Subcutaneous adipose tissue (tissue), 4 donors: ENCODE measurements around the gene PLIN1. TPM values are rescaled to one million over a fixed set of nuclear protein-coding genes. Genes with fewer than 3 reads are reported as not detected.

Source experiments
- total RNA-seq, 4 donors: library from RNA; depleted of rRNA; stranded (reverse); fragments of >200 nt; gene quantifications; one replicate each; pipeline ENCODE4 v1.1.0, GENCODE V29; 2016
- TF ChIP-seq, protein P1 (sequence below): fragments of 450-650 bp; IDR thresholded peaks from one replicate; pipeline ENCODE4 v1.5.1; 2016; ENCODE audit warnings: low read depth, mild to moderate bottlenecking, control low read depth, antibody characterized with exemption, moderate library complexity

PLIN1 gene
- total RNA-seq, 4 donors from 2014 or later: 722 to 3,387 (median 1,779) TPM

DNA sequence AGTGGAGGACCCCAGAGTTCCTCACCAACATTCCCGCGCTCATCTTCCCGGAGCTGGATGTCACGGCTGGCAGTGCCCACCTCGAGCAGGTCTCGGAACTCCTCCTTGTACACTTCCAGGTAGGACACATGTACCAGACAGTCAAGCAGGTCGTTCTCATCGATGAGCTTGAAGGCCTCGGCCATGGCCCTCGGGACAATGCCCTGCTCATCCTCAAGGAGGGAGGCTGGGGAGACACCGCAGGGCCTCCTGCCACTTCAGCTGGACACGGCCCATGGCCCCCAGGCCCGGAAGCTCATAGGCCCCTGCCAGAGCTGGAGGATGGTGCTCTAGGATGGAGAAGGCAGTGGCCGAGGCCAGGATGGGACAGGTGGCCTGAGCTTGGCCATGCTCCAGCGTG, 29.5 kb downstream of the PLIN1 start:
- TF ChIP-seq, protein P1, sequence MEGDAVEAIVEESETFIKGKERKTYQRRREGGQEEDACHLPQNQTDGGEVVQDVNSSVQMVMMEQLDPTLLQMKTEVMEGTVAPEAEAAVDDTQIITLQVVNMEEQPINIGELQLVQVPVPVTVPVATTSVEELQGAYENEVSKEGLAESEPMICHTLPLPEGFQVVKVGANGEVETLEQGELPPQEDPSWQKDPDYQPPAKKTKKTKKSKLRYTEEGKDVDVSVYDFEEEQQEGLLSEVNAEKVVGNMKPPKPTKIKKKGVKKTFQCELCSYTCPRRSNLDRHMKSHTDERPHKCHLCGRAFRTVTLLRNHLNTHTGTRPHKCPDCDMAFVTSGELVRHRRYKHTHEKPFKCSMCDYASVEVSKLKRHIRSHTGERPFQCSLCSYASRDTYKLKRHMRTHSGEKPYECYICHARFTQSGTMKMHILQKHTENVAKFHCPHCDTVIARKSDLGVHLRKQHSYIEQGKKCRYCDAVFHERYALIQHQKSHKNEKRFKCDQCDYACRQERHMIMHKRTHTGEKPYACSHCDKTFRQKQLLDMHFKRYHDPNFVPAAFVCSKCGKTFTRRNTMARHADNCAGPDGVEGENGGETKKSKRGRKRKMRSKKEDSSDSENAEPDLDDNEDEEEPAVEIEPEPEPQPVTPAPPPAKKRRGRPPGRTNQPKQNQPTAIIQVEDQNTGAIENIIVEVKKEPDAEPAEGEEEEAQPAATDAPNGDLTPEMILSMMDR: no peak

DNA sequence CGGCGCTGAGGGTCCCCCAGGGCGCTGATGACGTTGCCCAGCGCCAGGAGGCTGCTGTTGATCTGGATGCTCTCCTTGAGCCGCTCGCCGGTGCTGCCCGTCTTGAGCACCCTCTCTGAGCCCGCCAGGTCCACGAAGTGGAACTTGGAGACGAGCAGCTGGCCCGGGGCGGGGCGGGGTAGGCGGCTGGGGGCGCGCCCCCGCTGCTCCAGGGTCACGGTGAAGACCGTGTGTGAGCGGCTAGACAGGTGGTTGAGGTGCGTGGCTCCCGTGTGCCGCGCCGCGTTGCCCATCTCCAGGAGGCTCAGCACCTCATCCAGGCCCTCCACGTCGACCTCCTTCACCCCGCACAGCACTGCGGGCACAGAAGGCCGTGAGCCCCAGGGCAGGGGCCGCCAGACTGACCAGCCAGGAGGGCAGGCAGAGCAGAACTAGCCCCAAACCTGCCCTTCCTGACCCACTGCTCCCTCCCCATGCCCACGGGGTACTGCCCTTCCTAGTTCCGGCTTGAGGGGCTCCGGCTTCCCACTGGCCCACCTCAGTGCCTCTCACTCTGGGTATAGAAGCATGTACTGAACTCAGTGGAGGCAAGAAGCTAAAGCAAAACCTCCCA, 30.0 kb downstream of the PLIN1 start:
- TF ChIP-seq, protein P1: no peak

DNA sequence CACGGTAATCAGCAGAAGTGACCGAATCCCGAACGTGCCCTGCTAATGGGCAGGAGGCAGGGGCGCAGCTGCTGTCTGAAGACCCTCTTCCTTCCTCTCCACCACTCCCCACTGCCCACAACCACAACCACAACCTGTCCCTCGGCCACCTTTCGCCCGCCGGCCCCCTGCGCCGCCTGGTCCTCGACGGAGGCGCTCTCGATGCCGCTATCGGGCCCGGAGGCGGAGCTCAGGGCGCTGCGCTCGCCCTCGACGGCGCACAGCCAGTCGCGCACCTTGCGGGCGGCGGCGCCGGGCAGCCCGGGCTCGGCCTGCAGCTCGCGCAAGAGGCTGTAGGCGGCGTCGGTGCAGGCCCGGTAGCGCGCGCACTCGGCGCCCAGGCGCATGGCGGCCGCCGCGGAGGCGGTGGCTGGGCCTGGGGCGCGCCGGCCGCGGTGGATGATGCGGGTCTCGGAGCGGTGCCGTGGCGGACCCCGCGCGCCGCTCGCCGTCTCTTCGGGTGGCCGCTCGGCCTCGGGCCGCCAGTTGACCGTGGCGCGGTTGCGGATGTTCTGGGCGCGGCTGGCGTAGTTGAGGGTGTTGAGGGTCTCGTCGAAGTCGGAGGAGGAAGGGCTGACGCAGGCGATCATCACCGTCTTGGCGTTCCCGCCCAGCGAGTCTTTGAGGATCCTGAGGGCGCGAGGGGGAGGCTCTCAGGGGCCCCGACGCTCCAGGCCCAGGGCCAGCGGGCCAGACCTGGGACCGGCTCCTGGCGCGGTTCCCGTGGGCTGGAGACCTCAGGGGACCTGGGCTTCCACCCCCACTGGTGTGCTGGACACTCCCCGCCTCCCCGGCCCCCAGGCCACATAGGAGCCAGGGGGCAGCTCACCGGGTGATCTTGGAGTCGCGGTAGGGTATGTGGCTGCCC, 30.8 kb downstream of the PLIN1 start:
- TF ChIP-seq, protein P1: no peak

DNA sequence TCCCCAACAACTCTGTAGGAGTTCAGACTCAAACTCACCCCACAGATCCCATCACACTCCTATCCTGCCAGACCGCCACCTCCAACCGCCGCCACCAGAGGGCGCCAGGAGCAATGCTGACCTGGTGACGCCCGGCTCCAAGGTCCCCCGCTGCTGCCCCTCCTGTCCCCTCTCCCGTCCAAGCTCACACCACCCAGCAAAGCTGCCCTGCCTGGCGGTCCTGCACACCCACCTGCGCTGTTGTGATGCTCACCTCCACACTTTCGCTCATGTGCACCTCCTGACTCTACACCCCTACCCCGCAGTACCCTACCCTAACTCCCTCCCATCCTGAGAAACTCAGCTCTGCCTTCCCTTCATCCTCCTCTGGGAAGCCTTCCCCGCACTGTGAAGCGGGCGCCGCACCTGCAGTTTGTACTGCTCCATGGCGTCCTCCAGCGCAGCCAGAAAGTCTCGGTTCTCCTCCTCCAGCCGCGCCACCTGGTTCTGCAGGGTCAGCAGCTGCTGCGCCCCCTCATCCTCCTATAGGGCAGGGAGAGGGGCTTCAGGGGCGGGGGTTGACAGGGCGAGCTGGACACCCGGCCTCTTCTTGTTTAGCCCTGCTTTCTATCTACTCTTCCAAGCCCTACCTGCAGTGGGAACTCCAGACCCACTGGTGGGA, 31.8 kb downstream of the PLIN1 start:
- TF ChIP-seq, protein P1: no peak

DNA sequence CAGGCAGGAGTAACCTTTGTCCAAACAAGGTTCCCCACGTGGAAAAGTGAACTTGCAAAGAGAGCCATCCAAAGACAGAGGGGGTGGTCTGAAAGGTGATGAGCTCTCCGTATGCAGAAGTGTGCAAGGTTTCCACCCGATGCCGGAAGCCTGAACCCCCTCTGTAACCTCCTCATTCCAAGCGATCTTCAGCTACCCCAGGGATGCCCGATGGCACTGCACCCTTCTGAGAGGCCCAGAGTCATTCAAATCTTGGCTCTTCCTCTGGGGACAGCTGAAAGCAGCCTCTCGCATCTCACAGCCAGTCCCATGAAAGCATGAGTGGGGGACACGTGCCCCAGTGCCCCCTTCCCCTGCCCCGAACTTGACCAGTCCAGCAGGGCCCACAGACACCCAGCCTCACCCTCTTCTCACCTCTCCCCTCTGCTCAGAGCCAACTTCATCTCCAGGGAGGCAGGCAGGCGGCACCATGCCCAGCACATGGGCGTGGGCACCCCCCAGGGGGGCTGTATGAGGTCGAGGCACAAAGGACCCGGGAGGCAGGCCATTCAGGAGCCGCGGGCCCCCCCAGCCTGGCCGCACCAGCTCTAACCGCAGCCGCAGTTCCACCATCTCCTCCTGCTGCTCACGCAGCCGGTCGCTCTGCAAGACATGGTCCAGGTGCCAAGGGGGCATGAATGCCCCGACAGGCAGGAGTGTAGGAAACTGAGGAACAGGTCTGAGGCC, 32.6 kb downstream of the PLIN1 start:
- TF ChIP-seq, protein P1: no peak

DNA sequence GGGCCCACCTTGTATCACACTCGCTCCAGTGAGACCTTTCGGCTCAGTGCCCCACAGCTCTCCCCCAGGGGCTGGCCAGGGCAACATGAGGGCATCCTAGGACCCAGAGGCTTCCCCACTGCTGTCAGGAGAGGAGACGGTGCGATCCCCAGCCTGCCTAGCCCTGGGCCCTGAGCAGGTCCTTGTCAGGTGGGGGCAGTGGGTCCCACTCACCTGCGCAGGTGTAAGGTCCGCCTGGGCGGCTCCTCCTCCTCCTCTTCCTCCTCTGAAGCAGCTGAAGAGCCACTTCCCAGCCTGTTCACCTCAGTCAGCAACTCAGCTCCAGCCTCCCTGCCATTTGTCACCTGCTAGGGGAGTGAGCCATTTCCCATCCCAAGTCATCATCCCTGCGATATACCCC, 33.5 kb downstream of the PLIN1 start:
- TF ChIP-seq, protein P1: no peak

DNA sequence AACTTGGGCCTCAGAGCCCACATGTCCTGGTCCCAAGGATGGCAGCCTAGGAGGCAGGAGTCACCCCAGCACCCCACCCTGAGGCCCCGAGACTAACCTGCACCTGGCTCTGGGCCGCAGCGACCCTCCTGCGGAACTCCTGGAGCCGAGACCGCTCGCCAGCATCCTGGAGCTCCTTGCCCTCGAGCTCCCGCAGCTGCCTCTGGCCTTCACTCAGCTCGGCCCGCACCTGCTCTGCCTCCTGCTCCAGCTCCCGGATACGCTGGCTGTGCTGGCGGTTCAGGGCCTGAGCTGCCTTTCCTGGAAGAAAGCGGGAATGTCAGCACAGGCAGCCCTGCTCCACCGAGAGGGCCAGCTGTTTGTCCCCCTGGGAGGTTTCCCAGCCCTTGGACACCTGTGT, 37.1 kb downstream of the PLIN1 start:
- TF ChIP-seq, protein P1: no peak
